Measurements from ENCODE around the gene SMYD4.

DNA sequence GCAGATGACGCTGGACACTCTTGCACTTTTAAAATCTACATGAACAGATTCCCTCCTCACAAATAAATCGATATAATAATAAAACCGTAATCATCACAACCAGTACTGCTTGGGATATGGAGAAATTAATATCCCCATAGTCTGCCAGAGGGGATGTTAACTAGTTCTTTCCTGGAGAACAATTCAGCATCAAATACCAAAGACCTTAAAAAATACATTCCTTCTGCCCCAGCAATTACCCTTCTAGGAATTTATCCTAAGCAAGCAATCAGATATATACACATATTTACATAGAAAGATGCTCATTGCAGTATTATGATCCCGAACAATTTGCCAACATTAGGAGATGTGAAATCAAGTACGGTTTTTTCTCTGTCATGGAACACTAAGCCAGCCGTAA lies 21.8 kb downstream of the SMYD4 start:
- no peak for TF ChIP-seq EZH2phosphoT487 (IDR thresholded peaks at IDR 0.05; ENCODE audit: borderline replicate concordance, low read length)
- TF ChIP-seq, protein P1, sequence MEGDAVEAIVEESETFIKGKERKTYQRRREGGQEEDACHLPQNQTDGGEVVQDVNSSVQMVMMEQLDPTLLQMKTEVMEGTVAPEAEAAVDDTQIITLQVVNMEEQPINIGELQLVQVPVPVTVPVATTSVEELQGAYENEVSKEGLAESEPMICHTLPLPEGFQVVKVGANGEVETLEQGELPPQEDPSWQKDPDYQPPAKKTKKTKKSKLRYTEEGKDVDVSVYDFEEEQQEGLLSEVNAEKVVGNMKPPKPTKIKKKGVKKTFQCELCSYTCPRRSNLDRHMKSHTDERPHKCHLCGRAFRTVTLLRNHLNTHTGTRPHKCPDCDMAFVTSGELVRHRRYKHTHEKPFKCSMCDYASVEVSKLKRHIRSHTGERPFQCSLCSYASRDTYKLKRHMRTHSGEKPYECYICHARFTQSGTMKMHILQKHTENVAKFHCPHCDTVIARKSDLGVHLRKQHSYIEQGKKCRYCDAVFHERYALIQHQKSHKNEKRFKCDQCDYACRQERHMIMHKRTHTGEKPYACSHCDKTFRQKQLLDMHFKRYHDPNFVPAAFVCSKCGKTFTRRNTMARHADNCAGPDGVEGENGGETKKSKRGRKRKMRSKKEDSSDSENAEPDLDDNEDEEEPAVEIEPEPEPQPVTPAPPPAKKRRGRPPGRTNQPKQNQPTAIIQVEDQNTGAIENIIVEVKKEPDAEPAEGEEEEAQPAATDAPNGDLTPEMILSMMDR (conservative IDR thresholded peaks at IDR 0.05; ENCODE audit: low read depth, low read length), result no peak

All from PC-3 (cell line).